Measurements from ENCODE around the gene TAC4.
A peak's percentile ranks its signal among the peaks of the same experiment; 100 is the strongest.

The TAC4 gene

GRCh38 chr17:49848019-49848473 lies at the start of gene TAC4:
TSS of gene TAC4 (minus strand) at chr17:49848069. CDS start at chr17:49848017, 52 bp downstream.
- DNase-seq: no peak

GRCh38 chr17:49896860-49897259 lies 49.0 kb upstream of the TAC4 start:
- DNase-seq: no peak

DNA sequence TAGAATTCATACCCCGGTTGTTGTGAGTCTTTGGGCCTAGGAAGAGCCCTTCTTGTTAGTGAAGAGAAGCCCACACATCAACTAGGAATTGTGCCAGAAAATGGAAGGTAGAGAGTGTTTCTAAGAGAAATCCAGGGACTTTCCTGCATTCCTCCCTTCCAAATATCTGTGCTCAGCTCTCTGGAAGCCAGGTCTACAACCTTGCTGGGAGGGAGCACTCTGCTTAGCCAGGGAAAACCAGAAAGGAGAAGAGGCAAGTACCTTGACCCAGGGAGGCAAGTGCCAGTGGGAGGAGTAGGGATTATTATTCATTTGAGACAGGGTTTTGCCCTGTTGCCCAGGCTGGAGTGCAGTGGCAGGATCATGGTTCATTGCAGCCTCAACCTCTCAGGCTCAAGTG lies 48.4 kb upstream of the TAC4 start:
- no peak for DNase-seq

- no peak for DNase-seq
These were observed 47.9 kb upstream of the TAC4 start for GRCh38 chr17:49895812-49896211.

DNA sequence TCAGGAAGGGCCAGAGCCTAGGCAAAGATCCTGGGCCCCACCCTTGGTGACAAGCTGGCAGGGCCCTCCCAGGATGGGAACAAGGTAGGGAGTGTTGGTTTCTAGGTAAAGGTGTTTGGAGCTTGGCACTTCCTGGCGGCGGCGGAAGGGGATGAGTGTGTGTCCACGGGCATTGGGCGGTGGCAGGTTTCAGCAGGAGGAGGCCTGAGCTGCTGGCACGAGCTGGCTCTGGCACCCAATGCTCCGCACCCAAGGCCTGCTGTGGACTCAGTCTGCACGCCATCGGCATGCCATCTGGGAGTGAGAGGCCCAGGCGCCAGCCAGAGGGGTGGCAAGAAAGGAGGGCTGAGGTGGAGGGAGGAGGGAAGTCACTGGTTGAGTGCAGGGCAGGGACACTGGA lies 46.9 kb upstream of the TAC4 start:
- no peak for DNase-seq

GRCh38 chr17:49891694-49892389 lies 44.0 kb upstream of the TAC4 start:
- no peak for DNase-seq

DNA sequence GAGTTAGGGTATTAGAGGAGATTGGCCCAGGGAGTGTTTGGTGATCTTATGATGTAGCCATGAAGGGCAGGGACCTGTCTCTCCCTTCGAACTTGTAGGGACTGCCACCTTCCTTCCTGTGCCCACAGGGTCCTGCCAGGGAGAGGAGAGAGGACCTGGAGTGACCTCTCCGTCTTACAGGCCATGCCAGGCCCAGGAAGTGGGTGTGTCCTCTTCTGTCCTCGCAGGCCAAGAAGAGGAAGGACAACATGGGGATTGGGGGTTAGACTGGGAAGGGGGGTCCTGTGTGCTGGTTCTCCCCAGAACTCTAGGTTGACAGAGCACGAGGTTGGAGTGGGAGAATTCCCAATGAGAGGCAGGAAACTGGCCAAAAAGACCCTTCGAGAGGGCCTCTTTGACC lies 43.4 kb upstream of the TAC4 start:
- DNase-seq: no peak

GRCh38 chr17:49890852-49891251 lies 43.0 kb upstream of the TAC4 start:
- DNase-seq: no peak

DNA sequence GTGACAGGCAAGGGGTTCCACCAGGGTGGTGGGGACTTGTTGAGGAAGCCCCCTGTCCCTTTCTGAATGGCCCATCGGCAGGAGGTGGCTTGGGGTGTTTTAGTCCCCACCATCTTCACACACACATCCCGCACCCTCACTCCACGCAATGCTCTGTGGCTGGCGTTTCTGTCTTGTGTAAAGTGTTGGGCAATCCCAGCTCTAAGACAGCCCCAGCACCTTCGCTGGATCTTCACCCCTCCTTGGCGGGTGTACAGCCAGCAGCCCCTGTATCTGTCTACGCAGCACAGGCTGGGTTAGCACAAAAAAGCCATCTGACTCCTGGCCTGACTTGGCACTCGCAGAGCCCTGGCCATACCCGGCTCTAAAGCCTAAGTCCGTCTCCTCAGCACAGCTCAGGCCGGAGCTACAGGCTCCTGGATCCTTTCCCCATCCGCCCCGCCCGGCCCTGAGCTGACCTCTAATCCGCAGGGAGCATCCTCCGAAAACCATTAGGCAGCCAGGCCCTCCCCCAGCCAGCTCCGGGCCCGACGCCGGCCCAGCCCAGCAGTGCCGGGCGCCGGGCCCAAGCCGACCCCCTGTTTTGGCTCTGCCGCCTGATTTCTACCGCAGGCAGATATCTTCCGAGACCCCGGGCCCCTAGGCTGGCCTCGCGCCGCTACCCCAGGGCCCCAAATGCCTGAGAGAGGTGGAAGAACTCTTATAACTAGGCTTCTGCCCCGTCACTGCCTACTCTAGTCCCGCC lies 42.4 kb upstream of the TAC4 start:
- DNase-seq: no peak

- DNase-seq: no peak
These were observed 41.6 kb upstream of the TAC4 start for GRCh38 chr17:49889500-49889899.

GRCh38 chr17:49887744-49888360 lies 40.0 kb upstream of the TAC4 start:
- DNase-seq: no peak

DNA sequence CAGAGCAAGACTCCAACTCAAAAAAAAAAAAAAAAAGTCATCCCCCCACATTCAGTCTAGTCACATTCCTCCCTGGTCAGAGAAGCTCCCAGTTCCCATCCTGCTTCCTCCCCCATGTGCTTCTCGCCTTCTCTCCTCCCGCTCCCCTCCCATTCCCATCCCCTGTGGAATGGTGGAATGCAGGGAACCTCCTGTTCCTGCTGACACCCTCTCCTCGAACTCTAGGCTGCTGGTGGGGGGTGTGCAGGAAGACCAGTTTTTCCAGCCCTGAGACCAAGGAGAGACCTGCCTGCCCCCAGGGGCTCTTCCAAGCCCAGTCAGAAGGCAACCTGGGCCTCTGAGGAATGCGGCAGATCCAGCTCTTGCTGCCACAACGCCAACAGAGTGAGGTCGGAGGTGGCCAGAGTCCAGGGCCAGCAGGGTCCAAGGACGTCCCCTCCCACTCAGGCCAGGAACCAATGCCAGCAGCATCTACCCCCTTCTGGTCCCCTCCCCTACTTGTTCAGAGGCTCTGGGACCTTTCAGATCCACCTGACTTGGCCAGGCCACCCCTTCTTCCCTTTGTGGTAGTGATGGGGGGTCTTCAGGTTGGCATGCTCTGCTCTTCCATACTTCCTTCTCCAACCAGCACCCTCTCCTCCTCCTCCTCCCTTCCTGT lies 39.3 kb upstream of the TAC4 start:
- no peak for DNase-seq

DNA sequence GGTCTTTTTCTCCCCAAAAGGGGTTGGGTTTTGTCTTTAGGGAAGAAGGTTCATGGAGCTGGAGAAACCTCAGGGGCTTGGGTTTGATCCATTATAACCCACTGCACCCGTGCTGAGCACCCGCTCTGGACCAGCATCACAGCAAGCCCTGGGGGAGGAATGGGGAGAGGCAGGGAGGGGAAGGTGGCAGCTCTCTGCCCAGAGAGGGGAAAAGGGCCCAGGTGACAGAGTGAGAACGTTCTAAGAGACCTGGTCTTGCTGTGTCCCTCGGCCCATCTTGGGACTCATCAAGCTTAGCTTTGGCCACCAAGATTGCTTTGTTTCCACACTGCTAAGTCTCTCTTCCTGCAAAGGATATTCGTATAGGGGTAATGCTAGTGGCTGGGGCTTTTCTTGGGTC lies 38.2 kb upstream of the TAC4 start:
- DNase-seq: no peak

DNA sequence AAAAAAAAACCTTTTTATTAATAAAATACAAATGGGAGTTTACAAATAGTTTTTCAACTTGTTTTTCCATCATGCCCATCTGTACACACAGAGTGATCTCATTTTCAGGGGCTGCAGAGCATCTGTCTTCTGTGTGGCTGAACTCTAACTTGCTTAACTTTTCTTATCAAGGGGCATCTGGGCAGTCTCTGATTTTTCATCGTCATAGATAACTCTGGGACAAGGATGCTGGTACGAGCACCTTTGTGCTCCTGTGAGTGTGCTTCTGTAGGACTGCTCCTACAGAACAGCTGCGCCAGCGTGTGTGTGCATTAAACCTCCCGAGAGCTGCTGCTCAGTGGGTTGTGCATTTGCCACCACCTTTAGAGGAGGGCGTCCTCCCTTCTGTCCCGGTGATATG lies 34.6 kb upstream of the TAC4 start:
- no peak for DNase-seq

DNA sequence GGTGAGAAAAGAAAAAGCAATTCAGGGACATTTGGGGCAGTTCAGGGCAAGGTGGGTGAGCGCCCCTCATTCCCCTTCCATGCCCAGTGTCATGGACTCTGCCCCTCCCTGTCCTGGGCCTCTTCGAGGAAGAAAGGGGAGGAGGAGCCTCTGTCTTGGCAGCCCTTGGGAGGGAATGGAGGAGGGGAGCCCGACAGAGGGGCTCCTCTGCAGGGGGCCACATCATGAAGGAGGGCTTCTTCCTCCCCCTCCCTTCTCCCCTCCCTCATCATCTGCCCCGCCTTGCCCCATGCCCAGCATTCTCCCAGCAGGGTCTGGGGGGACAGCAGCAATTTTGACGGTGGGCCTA lies 33.2 kb upstream of the TAC4 start:
- no peak for DNase-seq

DNA sequence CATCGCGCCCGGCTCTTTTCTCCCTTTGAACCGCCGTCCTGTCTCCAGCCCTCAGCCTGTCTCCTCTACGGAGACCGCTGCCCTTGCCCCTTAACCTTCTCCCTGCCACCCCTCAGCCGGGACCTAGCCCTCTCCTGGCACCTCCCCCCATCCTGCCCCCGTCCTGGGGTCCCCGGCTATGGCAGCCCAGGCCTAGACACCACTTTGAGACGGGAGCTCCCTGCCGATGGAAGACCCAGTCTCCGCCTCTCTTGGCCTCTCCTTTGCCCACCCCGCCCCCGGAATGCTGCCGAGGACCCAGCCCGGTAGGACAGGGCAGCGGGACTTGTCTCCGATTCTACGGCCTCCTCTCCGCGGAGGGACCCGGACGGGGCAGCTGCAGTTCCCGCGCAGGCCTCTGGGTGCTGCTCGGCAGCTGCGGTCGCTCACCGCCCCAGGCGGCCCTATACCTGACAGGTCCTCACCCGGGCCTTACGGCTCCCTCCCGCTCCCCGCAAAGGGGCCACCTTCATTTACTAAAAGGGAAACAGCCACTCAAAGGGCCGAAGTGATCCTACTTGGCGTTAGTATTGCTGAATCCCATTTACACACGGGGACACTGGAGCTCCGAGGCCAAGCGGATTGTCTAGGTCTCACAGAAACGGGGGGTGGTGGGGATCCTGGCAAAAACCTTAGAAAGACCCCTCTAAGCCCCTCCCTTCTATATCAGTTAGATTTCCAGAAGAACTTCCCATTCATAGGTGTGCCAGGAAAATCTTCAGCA lies 32.6 kb upstream of the TAC4 start:
- DNase-seq: peak; percentile 49

DNA sequence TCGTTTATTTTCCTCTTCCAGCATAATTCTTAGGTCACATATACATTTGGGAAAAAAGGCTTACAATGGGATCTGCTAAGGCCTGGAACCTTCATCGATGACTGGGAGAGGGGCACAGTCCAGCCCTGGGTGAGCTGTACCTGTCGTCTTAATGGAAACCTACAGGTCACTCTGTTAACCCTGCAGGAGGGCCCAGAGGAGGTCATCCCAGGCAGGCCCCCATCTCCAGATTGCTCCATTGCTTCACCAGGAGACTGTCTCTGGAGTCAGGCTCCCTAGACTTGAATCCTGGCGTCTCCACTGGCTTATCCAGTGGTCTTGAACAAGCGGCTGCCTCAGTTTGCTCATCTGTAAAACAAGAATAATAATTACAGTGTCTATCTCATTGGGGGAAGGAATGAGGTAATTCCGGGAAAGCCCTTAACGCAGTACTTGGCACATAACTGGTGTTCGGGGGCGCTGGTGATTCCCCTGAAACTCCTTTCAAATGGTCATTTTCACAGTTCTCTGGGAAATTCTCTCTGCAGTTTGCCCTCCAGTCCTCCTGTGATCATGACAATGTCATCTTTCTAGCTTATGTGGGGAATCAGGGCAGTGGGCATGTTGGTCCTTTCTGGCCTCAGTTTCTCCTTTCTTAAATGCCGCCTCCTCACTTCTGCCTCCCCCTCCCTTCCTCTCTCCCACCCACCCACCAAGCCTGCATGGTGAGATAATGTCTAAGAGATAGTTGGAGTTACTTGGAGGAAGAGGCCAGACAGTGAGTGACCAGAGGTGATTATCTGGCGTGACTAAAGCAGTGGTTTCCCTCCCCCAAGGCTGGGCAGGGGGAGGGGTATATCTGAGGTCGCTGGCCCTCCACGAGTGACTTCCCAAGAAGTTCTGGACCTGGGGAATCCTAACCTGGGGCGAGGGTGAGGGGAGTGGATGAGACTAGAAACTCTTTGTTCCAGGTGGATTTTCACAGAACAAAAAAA lies 31.3 kb upstream of the TAC4 start:
- DNase-seq: no peak

- DNase-seq: no peak
These were observed 27.8 kb upstream of the TAC4 start for GRCh38 chr17:49875685-49876084.

DNA sequence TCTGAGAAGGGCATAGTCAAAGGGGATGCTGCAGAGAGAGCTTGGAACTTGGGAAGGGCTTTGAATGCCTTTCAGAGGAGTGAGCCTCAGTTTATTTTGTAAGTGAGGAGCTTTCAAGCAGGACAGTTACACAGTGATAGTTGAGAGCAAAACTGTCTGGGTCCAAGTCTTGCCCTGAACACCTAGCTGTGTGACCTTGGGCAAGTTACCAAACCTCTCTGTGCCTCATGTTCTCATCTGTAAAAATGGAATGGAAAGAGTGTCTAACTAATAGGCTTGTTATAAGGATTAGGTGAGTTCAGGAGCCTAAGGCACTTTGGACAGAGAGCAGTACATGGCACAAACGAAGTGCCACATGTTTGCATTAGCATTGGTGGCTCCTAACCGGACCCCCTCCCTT lies 27.0 kb upstream of the TAC4 start:
- DNase-seq: no peak

DNA sequence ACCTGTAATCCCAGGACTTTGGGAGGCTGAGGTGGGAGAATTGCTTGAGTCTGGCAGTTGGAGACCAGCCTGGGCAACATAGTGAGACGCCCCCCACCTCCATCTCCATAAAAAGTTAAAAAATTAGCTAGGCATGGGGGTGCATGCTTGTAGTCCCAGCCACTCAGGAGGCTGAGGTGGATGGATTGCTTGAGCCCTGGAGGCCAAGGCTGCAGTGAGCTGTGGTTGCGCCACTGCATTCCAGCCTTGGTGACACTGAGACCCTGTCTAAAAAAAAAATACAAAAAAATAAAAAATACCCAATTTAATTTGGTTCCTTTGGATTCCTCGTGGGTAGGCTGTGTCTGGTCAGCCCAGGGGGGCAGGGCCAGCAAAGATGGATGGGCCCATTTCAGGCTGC lies 26.1 kb upstream of the TAC4 start:
- DNase-seq: no peak

DNA sequence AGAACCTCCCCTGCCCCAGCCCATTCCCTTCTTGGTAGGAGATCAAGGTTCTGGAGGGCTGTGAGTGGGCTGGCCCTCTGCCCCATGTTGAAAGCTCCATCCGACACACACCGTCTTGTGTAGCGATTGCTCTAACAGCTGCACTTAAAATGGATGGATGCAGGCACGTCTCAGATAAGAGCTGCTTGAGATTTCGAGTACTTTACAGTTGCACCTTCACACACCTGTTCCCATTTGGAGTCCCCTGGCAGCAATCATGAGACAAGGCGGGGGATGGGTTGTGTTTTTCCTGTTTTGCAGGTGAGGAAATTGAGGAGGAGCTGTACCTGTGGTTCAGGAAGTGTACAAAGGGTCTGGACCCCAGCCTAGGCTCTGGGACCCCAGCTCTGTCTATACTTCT lies 25.6 kb upstream of the TAC4 start:
- no peak for DNase-seq
